Upper lobe of right lung (tissue), 1 donor: Measurements from ENCODE around the gene KRTAP1-3. TPM values are rescaled to one million over a fixed set of nuclear protein-coding genes. Genes with fewer than 3 reads are reported as not detected.
"Not testable (repeated sequence)": the region's sequence is repeated elsewhere in the genome, so short reads cannot be mapped to it uniquely, and the experiment has no call there.

ENCODE experiments used
- ATAC-seq: fragments of 200-7000 bp; cut with Tn5 transposase; one replicate; pipeline ENCODE4 v1.9.1; 2020; ENCODE audit warnings: mild to moderate bottlenecking, moderate library complexity
- DNase-seq: peaks from one replicate; pipeline ENCODE4 v3.0.0-alpha.2; 2020
- H3K27ac ChIP-seq: fragments of 200-600 bp; one replicate; pipeline ENCODE4 v1.8.0; 2022
- H3K27me3 ChIP-seq: fragments of 200-600 bp; one replicate; pipeline ENCODE4 v1.8.0; 2022; ENCODE audit warnings: mild to moderate bottlenecking
- H3K36me3 ChIP-seq: fragments of 200-600 bp; one replicate; pipeline ENCODE4 v1.8.0; 2022
- H3K4me1 ChIP-seq: fragments of 200-600 bp; one replicate; pipeline ENCODE4 v1.8.0; 2022
- H3K4me3 ChIP-seq: fragments of 200-600 bp; one replicate; pipeline ENCODE4 v1.8.0; 2022; ENCODE audit warnings: mild to moderate bottlenecking
- H3K9me3 ChIP-seq: fragments of 200-600 bp; one replicate; pipeline ENCODE4 v1.8.0; 2022
- CTCF ChIP-seq: fragments of 200-600 bp; IDR thresholded peaks from one replicate; pipeline ENCODE4 v1.8.0; 2022; ENCODE audit warnings: antibody characterized with exemption
- intact Hi-C: fragments of 100-400 bp; cut with DNase I; formaldehyde crosslinking; loops from one replicate; pipeline ENCODE4 v1.11.0; 2022
- long read RNA-seq: library from polyadenylated mRNA; unstranded; transcript quantifications from one replicate; pipeline ENCODE4 v2.0.0, GENCODE V29; 2021
- total RNA-seq: library from RNA; stranded (reverse); fragmentation: NEBNext Ultra II Directional; extraction: Animal tissue kit (Norgen Biotek cat#: 25700); gene quantifications from one replicate; pipeline ENCODE4 v1.2.1, GENCODE V29; 2021
- donor health status: DM: no; HTN: yes; CAD: no; lungs with severe emphysema.

KRTAP1-3 gene
- not detected for total RNA-seq
- long read RNA-seq, result 0 reads

- ATAC-seq, H3K27ac ChIP-seq, intact Hi-C loops, DNase-seq, H3K4me1 ChIP-seq, H3K4me3 ChIP-seq, H3K36me3 ChIP-seq, H3K27me3 ChIP-seq, H3K9me3 ChIP-seq: not testable (repeated sequence)
These were observed at the start of gene KRTAP1-3 for GRCh38 chr17:41034346-41034935. KRTAP1-3 (minus strand) TSS chr17:41034874; CDS start chr17:41034821, 53 bp downstream.

GRCh38 chr17:41084100-41084856 lies 49.6 kb upstream of the KRTAP1-3 start, which contains the start of gene KRTAP4-7:
KRTAP4-7 (plus strand) TSS chr17:41084150; CDS start chr17:41084207, 57 bp downstream.
- H3K4me3 ChIP-seq, H3K4me1 ChIP-seq, H3K27ac ChIP-seq, H3K36me3 ChIP-seq, intact Hi-C loops, H3K9me3 ChIP-seq, ATAC-seq, DNase-seq, H3K27me3 ChIP-seq: not testable (repeated sequence)

- H3K27me3 ChIP-seq, intact Hi-C loops, H3K27ac ChIP-seq, DNase-seq, ATAC-seq, H3K9me3 ChIP-seq, H3K4me3 ChIP-seq, H3K4me1 ChIP-seq, H3K36me3 ChIP-seq: not testable (repeated sequence)
These were observed 48.8 kb upstream of the KRTAP1-3 start for GRCh38 chr17:41083427-41083826.

- no peak for ATAC-seq
- no peaks in the 10 kb centered on the region for H3K4me1 ChIP-seq
- TF ChIP-seq CTCF, result no peak
- H3K27ac ChIP-seq, result no peak overlapping the region
- no peak for DNase-seq
- no peaks in the 10 kb centered on the region for H3K9me3 ChIP-seq
- no peaks in the 10 kb centered on the region for H3K27me3 ChIP-seq
- no peaks in the 10 kb centered on the region for H3K36me3 ChIP-seq
- intact Hi-C loops, result no loop called here
- H3K4me3 ChIP-seq, result no peak overlapping the region
These were observed 48.0 kb upstream of the KRTAP1-3 start for GRCh38 chr17:41082626-41083025.

GRCh38 chr17:41076788-41077187 lies 42.1 kb upstream of the KRTAP1-3 start:
- DNase-seq, result no peak
- Histone ChIP-seq H3K4me1 (no peaks in the 10 kb centered on the region), H3K27ac (no peak overlapping the region), H3K36me3 (no peaks in the 10 kb centered on the region), H3K27me3 (no peaks in the 10 kb centered on the region), H3K9me3 (no peaks in the 10 kb centered on the region), H3K4me3 (no peak overlapping the region)
- intact Hi-C loops, result no loop called here
- ATAC-seq, result no peak
- TF ChIP-seq CTCF, result no peak

- ATAC-seq, result no peak
These were observed 39.0 kb upstream of the KRTAP1-3 start for GRCh38 chr17:41073676-41074075.

More at GRCh38 chr17:41073676-41074075, 39.0 kb upstream of the KRTAP1-3 start:
- DNase-seq, result no peak
- Histone ChIP-seq H3K36me3 (no peaks in the 10 kb centered on the region), H3K4me1 (no peaks in the 10 kb centered on the region), H3K27ac (no peak overlapping the region), H3K27me3 (no peaks in the 10 kb centered on the region), H3K9me3 (no peaks in the 10 kb centered on the region), H3K4me3 (no peak overlapping the region)
- intact Hi-C loops, result no loop called here
- TF ChIP-seq CTCF, result no peak
